Heart left ventricle (tissue), 16 donors: ENCODE results near the gene NRAP. TPM values are rescaled to one million over a fixed set of nuclear protein-coding genes. Genes with fewer than 3 reads are reported as not detected.
A peak's percentile ranks its signal among the peaks of the same experiment; 100 is the strongest.

Experiments used
- ATAC-seq, 4 donors: fragments of 200-7000 bp; cut with Tn5 transposase; one replicate each; pipeline ENCODE4 v1.9.1; 2020 to 2022; ENCODE audit warnings: moderate library complexity in 4 of 4, mild to moderate bottlenecking in 3 of 4, moderate number of reproducible peaks in 1 of 4
- DNase-seq, 5 donors: peaks; one replicate each; pipeline ENCODE4 v3.0.0-alpha.2; 2020
- H3K27ac ChIP-seq, 12 donors: fragments of 200-600 bp; sonication (generic) in 4 of 12; one replicate each; pipeline versions ENCODE4 v1.5.0 to v1.8.0; 2016 to 2022; ENCODE audit warnings: mild to moderate bottlenecking in 2 of 12
- H3K27me3 ChIP-seq, 9 donors: fragments of 200-600 bp; sonication (generic) in 2 of 9; one replicate each; pipeline versions ENCODE4 v1.5.1 to v1.8.0; 2016 to 2022; ENCODE audit warnings: mild to moderate bottlenecking in 3 of 9
- H3K36me3 ChIP-seq, 9 donors: fragments of 200-600 bp; sonication (generic) in 2 of 9; one replicate each; pipeline versions ENCODE4 v1.5.0 to v1.8.0; 2018 to 2022; ENCODE audit warnings: mild to moderate bottlenecking in 2 of 9
- H3K4me1 ChIP-seq, 12 donors: fragments of 200-600 bp; sonication (generic) in 4 of 12; one replicate each; pipeline versions ENCODE4 v1.5.0 to v1.8.0; 2016 to 2022; ENCODE audit warnings: mild to moderate bottlenecking in 3 of 12
- H3K4me3 ChIP-seq, 12 donors: fragments of 200-600 bp; sonication (generic) in 4 of 12; one replicate each; pipeline versions ENCODE4 v1.5.0 to v1.8.0; 2017 to 2022; ENCODE audit warnings: mild to moderate bottlenecking in 9 of 12, moderate library complexity in 4 of 12
- H3K9me3 ChIP-seq, 12 donors: fragments of 200-600 bp; sonication (generic) in 4 of 12; one replicate each; pipeline versions ENCODE4 v1.5.0 to v1.8.0; 2016 to 2022; ENCODE audit warnings: mild to moderate bottlenecking in 1 of 12
- CTCF ChIP-seq, 12 donors: fragments of 200-600 bp; sonication (generic) in 4 of 12; IDR thresholded peaks; one replicate each; pipeline versions ENCODE4 v1.5.0 to v1.8.0; 2018 to 2022; ENCODE audit warnings: antibody characterized with exemption in 12 of 12, mild to moderate bottlenecking in 5 of 12
- POLR2A ChIP-seq, 2 donors: fragments of 450-650 bp; IDR thresholded peaks; one replicate each; pipeline ENCODE4 v1.6.1; 2017; ENCODE audit warnings: antibody characterized with exemption in 2 of 2, mild to moderate bottlenecking in 2 of 2, moderate library complexity in 2 of 2
- WGBS, 4 donors: extraction: QIAGEN DNeasy Blood & Tissue Kit in 2 of 4; methylation state at CpG; one replicate each; pipeline versions ENCODE4 v1.1.5 to v1.1.7; 2013 to 2018; 5-methylcytosine and 5-hydroxymethylcytosine counted together
- intact Hi-C, 10 donors: fragments of 100-400 bp; cut with DNase I; formaldehyde crosslinking; loops; one replicate each; pipeline versions ENCODE4 v1.11.1 to v1.14.2; 2022
- polyA plus RNA-seq, 2 donors: library from polyadenylated mRNA; stranded (reverse); fragments of 200-250 nt; gene quantifications; one replicate each; pipeline ENCODE4 v1.2.3, GENCODE V29; 2013
- total RNA-seq, 9 donors: library from RNA; depleted of rRNA in 2 of 9; stranded (reverse); fragments of >200 nt in 2 of 9; fragmentation: NEBNext Ultra II Directional in 3 of 9; extraction: Animal tissue kit (Norgen Biotek cat#: 25700) in 3 of 9; gene quantifications; one replicate each; pipeline versions ENCODE4 v1.1.0 to v1.2.4, GENCODE V29; 2016 to 2023
- donor health status: ischemic (EF 13 %, LVEDD 7.1; RV severe dilation, severe dysfunction).
- donor health status: healthy with polysubstance abuse.
- donor health status: DM: no; HTN: yes; CAD: no.
- donor health status: DM: no; HTN: no; CAD: no.
- donor health status: ischemic (EF 25% LVEDD 6.9; RV normal size, moderate dysfunction).
- donor health status: ischemic (EF 25% LVEDD 5.7; RV mildly dilated, moderate dysfunction).
- donor health status: healthy.
- donor health status: DM: yes; HTN: yes; CAD: no.
- donor health status: ischemic (EF 35%, LVEDD 5.7; RV mildly dilated, moderate dysfunction).
- donor health status: nonischemic (EF 11% LVEDD 7.7; RV severe dilation, severe dysfunction).
- donor health status: DM: yes; HTN: yes; CAD: no.
- donor health status: PGD.
- donor health status: ischemic (EF 29% LVEDD 5.4; RV normal size, mild dysfunction).
- donor health status: nonischemic (EF 23%, LVEDD 6.1; RV moderate dilation, normal function).

NRAP gene
- total and polyA plus RNA-seq, 11 donors, result 278 to 2,789 (median 1,125) TPM

DNA sequence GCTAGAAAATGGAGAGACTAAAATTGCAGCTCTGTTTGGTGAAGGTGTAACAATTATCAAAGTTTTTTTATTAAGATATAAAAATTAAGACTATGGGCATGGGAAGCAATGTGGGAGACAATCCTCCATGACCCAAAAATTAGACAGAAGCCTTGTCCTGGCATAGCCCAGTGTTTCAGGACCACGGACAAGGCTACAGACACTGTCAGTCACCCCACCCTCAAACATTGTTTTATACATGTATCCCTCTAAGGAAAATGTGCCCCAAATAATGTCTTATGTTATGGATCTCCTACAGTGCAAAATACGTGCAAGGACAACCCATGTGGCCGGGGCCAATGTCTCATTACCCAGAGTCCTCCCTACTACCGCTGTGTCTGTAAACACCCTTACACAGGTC is 87.0 kb downstream of the NRAP start:
- no peaks in the 10 kb centered on the region for H3K27me3 ChIP-seq
- H3K4me3 ChIP-seq, result no peak overlapping the region
- H3K9me3 ChIP-seq, result no peaks in the 10 kb centered on the region
- ATAC-seq (peak in 3 of 4 donors; percentile 33 to 50 (median 48)), DNase-seq (no peak)
- H3K36me3 ChIP-seq, result no peaks in the 10 kb centered on the region
- H3K27ac ChIP-seq, result no peak overlapping the region
- TF ChIP-seq CTCF (IDR thresholded peaks at IDR 0.05) (no peak), POLR2A (IDR thresholded peaks at IDR 0.05) (no peak)
- 64 to 69% (median 67%) methylated on average over 4 of the region's 4 CpGs for WGBS, 4 donors
- intact Hi-C loops, result no loop called here
- H3K4me1 ChIP-seq, result no peaks in the 10 kb centered on the region

DNA sequence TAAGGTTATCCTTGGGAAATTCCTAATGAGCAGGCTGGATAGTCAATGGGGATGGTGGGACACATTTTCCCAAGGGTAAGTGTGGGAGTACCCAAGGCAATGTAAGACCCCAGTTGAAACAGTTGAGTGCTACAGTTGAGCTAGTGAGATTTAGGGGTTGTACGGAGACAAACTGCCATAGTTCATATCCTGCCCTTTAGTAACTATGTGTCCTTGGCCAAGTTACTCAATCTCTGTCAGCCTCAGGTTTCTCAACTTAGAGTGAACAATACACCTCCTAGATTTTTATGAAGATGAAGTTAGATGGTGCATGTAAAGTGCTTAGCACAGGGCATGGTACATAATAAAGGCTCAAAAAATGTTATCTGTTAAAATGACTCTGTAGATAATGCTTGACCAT is 90.5 kb downstream of the NRAP start:
- Histone ChIP-seq H3K36me3 (no peaks in the 10 kb centered on the region), H3K27ac (no peak overlapping the region), H3K4me1 (no peaks in the 10 kb centered on the region), H3K4me3 (no peak overlapping the region), H3K9me3 (no peaks in the 10 kb centered on the region), H3K27me3 (no peaks in the 10 kb centered on the region)
- ATAC-seq (no peak), DNase-seq (no peak)
- 74 to 88% (median 85%) methylated on average over 1 of the region's 1 CpG for WGBS, 4 donors
- TF ChIP-seq POLR2A (IDR thresholded peaks at IDR 0.05), result no peak
- intact Hi-C loops, result no loop called here

DNA sequence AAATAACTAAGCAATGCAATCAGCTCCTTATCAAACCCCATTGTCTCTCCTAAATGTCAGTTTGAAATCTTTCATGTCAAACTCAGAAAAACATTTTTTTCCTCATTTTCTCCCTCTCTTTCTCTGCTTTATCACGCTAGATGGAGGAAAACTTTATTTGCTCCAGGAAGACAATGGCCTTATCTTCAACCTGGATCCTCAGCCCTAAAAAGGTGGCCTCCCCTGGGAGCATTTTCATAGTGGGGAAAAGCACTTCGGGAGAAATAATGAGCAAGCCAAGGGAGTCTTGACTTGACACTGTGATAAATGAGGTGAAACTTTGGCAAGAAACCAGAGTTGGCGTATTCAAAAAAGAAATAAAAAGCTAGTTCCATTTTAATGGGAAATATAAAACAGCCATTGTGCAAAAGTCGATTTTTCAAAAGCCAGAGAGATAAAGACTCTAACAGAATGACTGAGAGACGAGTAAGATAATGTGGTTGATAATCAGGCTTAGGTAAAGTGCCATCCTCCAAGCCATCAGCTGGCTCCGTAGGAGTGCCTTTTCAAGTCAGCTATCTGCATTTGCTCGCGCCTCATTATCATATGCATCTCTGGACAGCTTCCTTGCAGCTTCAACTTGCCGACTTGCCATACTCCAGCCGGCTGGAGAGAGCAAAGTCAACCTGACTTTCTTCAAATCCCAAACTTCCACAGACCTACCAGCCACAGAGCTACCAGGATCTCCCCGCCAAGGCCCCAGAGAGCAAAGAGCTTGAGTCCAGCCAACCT is 91.1 kb downstream of the NRAP start:
- no peak for ATAC-seq
- TF ChIP-seq POLR2A (IDR thresholded peaks at IDR 0.05) (no peak), CTCF (IDR thresholded peaks at IDR 0.05) (no peak)
- Histone ChIP-seq H3K4me1 (no peaks in the 10 kb centered on the region), H3K9me3 (no peaks in the 10 kb centered on the region), H3K27me3 (no peaks in the 10 kb centered on the region), H3K27ac (no peak overlapping the region), H3K4me3 (no peak overlapping the region), H3K36me3 (no peaks in the 10 kb centered on the region)
- no peak for DNase-seq
- 20 to 33% (median 23%) methylated on average over 11 of the region's 11 CpGs for WGBS, 4 donors
- intact Hi-C loops, result no loop called here

GRCh38 chr10:113569576-113569975 is 94.3 kb downstream of the NRAP start:
- Histone ChIP-seq H3K27ac (no peak overlapping the region), H3K4me1 (no peaks in the 10 kb centered on the region), H3K9me3 (no peaks in the 10 kb centered on the region), H3K27me3 (no peaks in the 10 kb centered on the region), H3K4me3 (no peak overlapping the region), H3K36me3 (no peaks in the 10 kb centered on the region)
- WGBS, 4 donors, result 23 to 59% (median 41%) methylated on average over 4 to 8 of the region's 8 CpGs
- ATAC-seq (peak; percentile 57 to 87 (median 84)), DNase-seq (peak in 3 of 5 donors; percentile 27 to 74 (median 50))
- TF ChIP-seq CTCF (IDR thresholded peaks at IDR 0.05) (no peak), POLR2A (IDR thresholded peaks at IDR 0.05) (no peak)
- intact Hi-C loops, result loop anchor here in 3 of 10 donors (10.0 kb wide), 3 partner anchors 855 to 1085 kb away; no protein-coding TSS in a partner anchor
